GM18873 (cell line): ENCODE measurements around the gene KCNQ1.

Source experiments
- ATAC-seq: cut with Tn5 transposase; IDR thresholded peaks from one replicate; pipeline ENCODE4 v1.9.1; 2021; ENCODE audit warnings: mild to moderate bottlenecking, moderate library complexity, moderate number of reproducible peaks; ENCODE audit not compliant: unreplicated experiment, low FRiP score

The KCNQ1 gene

GRCh38 chr11:2837651-2838050 lies 392.8 kb downstream of the KCNQ1 start:
- no peak for ATAC-seq

- ATAC-seq: no peak
Measured at GRCh38 chr11:2838091-2838490, 393.3 kb downstream of the KCNQ1 start.

- ATAC-seq: no peak
Measured at GRCh38 chr11:2838676-2839294, 394.0 kb downstream of the KCNQ1 start.

- ATAC-seq: no peak
Measured at GRCh38 chr11:2839395-2839943, 394.7 kb downstream of the KCNQ1 start.

GRCh38 chr11:2841411-2842190 lies 396.8 kb downstream of the KCNQ1 start:
- ATAC-seq: no peak

GRCh38 chr11:2842876-2843275 lies 398.1 kb downstream of the KCNQ1 start:
- no peak for ATAC-seq

- ATAC-seq: no peak
Measured at GRCh38 chr11:2843551-2843950, 398.7 kb downstream of the KCNQ1 start.

- ATAC-seq: no peak
Measured at GRCh38 chr11:2844116-2844842, 399.5 kb downstream of the KCNQ1 start.

- no peak for ATAC-seq
Measured at GRCh38 chr11:2844996-2845395, 400.2 kb downstream of the KCNQ1 start.

GRCh38 chr11:2846056-2846455 lies 401.2 kb downstream of the KCNQ1 start:
- ATAC-seq: no peak

GRCh38 chr11:2846470-2846869 lies 401.7 kb downstream of the KCNQ1 start:
- ATAC-seq: no peak

GRCh38 chr11:2847561-2847960 lies 402.8 kb downstream of the KCNQ1 start:
- no peak for ATAC-seq

- ATAC-seq: no peak
Measured at GRCh38 chr11:2848497-2848896, 403.7 kb downstream of the KCNQ1 start.

- ATAC-seq: no peak
Measured at GRCh38 chr11:2849994-2850770, 405.4 kb downstream of the KCNQ1 start.

- no peak for ATAC-seq
Measured at GRCh38 chr11:2853401-2853800, 408.6 kb downstream of the KCNQ1 start.

- ATAC-seq: no peak
Measured at GRCh38 chr11:2853997-2854560, 409.3 kb downstream of the KCNQ1 start.

GRCh38 chr11:2855162-2855561 lies 410.4 kb downstream of the KCNQ1 start:
- no peak for ATAC-seq

GRCh38 chr11:2857276-2857675 lies 412.5 kb downstream of the KCNQ1 start:
- ATAC-seq: no peak

GRCh38 chr11:2857918-2858317 lies 413.1 kb downstream of the KCNQ1 start:
- no peak for ATAC-seq
